HS-5 (cell line): ENCODE measurements around the gene SREBF2.
A peak's percentile ranks its signal among the peaks of the same experiment; 100 is the strongest.

ENCODE experiments used
- DNase-seq: peaks from one replicate; pipeline ENCODE4 v3.0.0-alpha.2; 2012; ENCODE audit warnings: low read depth

Gene SREBF2

DNA sequence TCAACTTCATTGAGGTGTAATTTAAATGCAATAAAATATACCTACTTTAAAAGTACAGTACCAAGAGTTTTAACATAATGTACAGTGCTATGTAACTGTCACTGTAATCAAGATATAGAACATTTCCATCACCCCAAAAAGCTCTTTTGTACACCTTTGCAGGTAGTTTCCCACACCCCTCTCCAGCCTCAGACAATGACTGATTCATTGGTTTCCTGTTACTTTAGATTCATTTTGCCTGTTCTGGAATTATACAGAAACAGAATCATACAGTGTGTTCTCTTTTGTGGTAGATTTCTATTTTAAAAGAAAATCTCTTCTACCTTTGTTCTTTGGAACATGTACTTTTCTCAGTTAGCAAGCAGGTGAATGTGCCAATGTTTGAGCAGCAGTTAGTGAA lies 43.8 kb downstream of the SREBF2 start:
- no peak for DNase-seq

DNA sequence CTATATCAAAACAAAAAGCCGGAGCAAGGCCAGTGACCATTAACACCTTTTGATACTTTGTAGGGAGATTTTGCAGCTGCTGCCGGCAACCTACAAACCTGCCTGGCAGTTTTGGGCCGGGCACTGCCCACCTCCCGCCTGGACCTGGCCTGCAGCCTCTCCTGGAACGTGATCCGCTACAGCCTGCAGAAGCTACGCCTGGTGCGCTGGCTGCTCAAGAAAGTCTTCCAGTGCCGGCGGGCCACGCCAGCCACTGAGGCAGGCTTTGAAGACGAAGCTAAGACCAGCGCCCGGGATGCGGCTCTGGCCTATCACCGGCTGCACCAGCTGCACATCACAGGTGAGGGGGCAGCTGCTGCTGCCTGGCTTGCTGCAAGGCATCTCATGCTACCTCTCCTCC lies 47.7 kb downstream of the SREBF2 start:
- no peak for DNase-seq

DNA sequence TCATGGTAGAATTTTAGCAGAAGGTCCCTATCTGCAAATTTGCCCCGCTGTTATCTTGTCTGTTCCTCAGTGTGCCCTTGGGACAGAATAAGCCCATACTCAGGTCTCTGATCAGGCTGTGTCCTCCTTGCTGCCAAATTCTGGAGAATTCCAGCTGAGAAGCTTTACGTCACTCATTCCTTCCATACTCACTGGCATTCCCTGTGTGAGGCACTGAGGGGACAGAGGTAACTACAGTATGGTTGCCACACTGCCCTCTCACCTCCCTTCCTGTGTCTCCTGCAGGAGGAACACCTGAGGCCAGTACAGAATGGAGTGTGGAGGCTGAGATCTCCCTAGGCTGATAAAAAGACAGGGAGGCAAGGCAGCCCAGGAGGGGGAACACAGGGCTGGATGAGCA lies 50.5 kb downstream of the SREBF2 start:
- DNase-seq = no peak

DNA sequence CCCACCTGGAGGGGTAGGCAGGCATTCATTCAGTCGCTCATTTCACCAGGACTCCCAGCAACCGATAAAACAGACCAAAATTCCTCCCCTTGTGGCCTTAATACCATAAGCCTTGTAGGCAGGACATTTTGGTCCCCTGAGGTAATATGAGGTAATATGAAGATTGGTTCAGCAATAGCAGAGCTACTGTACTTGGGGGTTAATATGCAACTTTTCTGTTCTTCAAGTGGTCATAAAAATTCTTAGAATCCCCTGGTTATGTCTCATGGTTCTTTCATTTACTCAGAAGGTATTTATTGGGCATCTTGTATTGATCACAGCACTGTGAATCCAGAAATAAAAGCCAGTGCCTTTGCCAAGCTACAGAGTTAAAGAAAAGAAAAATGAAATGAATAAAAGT lies 52.2 kb downstream of the SREBF2 start:
- DNase-seq = no peak

DNA sequence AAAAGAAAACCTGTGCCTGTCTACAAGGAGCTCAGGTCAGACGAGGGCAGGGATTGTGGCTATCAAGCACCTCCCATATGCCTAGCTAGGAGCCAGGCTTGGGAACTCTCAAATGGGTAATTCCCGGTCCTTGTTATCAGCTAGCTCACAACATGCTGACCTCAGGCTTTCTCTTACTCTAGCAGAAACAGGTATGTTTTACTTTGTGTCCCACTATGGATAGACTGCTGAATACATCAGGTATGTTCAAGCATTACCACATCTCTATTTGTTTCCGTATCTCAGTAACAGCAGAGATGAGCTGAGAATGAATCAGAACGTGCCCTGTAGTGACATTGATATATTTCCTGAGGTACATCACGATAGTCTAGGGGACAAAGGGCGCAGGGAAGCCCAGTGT lies 52.6 kb downstream of the SREBF2 start:
- DNase-seq = no peak

DNA sequence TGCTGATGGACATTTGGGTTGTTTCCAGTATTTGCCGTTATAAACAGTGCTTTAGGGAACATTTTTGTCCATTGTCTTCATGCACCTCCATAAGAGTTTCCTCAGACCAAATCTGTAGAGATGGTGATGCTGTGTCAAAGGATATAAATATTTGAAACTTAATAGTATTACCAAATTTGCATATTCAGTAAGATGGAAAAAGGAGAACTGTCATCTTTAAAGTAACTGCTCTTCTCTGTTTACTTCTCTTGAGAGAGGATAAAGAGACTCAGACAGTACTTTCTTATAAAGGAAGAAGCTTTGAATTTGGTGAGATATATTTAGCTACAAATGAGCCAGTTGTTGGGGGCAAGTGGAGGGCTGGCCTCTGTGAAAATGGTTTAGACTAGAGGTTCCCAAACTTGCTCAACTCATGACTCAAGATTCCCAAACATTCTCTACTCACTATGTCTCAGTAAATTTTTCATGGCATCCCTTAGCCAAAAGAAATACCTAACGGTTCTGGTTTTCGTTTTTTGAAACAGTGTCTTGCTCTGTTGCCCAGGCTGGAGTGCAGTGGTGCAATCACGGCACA lies 55.8 kb downstream of the SREBF2 start:
- DNase-seq = no peak

DNA sequence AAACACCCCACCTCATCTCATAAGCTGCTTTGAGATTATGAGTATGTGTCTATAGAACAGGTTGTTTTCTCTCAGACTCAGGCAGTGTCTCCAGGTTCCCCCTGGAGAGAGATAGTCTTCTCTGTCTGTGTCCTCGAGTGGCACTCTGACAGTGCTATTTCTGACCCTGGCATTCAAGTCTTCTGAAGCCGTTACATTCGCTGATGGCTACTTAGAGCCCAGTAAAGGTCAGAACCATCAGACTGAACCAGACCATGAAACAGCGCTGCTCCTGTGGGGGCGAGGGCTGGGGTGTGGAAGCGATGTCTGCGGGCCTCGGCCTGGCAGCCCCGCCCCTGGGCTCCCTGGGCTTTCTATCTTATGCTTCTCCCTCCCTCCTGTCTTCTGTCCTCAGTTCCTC lies 58.5 kb downstream of the SREBF2 start:
- no peak for DNase-seq

DNA sequence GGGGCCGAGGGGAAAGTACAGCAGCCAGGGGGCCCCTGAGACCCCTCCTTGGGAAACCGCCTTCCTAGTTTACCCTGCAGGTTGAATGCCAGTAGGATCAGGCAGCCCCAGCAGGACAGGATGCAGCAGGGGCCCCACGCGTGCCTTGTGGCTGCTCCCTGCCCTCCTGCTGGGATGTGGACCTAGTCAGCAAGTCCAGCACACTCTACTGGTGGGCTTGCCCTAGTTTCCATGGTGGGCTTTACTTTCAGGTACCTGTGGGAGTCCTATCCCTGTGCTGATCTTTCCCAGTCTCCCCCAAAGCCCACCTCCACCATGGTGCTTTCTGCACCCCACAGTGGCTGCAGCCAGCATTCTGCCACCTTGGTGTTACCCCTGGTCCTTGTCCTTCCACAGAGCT lies 59.8 kb downstream of the SREBF2 start:
- DNase-seq = no peak

DNA sequence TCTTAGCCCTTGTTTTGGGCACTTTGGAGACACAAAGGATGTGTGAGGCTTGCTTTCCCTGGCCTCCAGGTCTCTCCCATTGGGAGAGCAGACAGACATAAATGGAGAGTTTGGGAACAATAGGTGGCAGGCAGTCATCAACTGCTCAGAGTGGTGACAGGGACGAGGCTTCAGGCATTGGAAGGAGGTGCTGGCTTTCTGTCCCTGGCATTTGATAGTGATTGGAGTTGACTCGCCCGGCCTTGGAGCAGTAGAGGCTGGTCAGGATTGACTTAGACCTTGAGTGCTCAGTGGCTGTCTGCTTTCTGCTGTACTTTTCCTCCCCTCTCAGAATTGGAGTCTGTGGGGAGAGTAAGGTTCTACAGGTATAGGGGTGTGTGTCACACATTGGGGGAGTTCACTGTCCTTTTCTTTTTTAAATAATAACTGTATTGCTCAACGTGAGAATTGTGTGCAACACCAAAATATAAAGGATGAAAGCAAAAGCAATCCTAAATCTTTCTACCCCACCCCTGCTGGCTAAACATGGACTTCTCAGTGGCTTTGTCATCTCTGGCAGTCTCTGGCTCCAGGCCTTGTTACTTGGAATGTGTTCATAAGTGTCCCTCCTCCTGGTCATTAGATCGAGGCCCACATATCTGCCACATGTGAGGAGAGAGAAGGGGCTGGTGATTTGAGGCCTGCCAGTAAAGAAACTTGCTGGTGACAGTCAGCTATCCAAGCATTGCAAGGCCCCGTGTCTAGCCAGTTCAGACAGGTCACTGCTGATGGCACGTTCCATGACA lies 60.9 kb downstream of the SREBF2 start:
- DNase-seq = no peak

DNA sequence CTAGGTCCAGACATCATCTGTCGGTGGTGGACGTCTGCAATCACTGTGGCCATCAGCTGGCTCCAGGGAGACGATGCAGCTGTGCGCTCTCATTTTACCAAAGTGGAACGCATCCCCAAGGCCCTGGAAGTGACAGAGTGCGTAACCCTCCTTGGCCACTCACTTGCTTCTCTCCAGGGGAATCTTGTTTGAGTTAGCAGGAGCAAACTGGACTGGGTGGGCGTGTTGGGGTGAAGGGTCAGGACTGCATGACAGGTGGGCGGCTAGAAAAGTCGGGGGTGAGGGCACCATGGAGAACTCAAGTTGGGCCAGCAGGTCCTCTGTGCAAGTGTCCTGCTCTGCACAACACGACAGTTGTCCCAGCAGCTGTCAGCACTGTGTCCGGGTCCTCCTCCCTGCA lies 65.7 kb downstream of the SREBF2 start:
- DNase-seq = no peak

DNA sequence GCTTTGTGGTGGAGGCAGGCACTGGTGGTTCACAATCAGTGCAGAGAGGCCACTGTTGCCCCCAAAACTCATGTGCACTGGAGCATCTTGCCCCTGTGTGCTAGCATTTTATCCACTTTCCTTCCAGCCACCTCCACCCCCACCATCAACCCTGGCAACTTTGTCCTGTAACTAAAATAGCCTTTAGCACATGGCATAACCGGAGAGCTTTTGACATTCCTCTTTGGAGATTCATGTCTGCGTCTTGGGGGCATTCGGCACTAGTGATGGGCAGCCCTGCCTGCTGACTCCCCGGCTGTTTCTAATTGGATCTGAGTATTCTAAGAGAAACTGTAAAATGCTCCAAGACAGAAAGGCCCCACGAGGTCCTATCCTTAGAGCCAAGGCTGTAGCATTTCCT lies 66.2 kb downstream of the SREBF2 start:
- no peak for DNase-seq

DNA sequence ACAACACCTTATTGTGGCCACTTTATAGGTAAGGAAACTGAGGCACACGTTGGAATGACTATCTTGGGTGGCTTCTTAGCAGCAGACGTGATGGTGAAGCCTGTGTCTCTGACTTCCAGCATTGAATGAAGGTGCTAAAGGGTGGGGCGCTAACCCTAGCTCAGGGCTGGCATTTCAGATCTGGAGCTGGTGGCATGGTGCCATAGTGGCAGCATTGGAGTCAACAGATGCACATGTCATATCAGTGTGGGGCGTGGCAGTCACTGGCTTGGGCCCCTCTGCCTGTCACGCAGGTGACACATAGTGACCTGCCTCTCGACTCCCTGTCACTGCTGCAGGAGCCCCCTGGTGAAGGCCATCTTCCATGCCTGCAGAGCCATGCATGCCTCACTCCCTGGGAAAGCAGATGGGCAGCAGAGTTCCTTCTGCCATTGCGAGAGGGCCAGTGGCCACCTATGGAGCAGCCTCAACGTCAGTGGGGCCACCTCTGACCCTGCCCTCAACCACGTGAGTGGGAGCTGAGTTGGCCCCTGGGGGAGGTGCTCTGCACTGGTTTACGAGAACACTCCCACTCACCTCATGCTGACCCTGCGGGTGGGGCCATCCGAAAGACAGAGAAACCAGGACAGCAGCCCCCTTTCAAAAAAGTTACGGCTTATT lies 67.2 kb downstream of the SREBF2 start:
- DNase-seq = no peak

DNA sequence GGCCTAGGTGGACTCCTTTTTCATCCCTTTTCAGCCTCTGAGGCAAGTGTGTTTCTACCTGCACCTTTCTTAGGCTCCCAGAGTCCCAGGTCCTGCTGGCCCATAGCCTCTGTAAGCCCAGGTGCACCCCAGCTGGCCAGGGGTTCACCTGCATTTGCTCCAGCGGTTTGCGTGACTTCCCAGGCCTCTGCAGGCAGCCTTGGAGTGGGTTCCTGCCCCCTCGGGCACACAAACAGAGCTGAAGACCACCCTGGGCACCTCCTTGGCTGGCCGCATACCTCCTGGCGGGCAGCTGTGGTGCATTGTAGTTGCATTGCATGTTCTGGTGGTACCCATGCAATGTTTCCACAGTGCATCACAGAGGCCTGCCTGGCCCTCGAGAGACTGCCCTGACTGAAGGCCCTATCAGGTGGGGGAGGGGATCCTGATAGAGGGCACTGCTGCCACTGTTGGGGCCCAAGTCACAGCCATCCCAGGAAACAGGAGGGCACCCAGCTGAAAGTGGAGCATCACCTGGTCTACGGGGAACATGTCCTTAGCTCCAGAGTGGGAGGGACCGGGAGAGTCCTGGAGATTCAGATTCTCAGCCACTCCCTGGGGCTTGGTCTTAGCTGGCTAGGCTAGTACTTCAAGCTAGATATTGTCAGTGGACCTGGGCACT lies 67.9 kb downstream of the SREBF2 start:
- no peak for DNase-seq

DNA sequence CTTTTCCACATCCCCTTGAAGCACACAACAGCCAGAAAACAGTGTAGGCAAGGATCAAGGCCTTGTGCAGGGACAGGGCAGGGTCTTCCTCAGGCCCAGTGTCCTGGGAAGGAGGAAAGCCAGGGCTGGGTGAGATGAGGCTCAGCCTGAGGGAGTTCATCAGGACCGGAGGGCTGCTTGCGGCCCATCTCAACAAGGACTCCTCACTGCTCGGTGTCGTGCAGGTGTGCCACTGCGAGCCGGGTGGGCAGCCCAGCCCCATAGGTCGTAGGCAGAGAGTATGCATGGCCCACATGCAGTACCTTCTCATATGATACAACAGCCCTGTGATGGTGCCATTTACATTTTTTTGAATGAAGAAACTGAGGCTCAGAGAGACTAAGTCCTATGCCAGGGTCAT lies 69.1 kb downstream of the SREBF2 start:
- no peak for DNase-seq

DNA sequence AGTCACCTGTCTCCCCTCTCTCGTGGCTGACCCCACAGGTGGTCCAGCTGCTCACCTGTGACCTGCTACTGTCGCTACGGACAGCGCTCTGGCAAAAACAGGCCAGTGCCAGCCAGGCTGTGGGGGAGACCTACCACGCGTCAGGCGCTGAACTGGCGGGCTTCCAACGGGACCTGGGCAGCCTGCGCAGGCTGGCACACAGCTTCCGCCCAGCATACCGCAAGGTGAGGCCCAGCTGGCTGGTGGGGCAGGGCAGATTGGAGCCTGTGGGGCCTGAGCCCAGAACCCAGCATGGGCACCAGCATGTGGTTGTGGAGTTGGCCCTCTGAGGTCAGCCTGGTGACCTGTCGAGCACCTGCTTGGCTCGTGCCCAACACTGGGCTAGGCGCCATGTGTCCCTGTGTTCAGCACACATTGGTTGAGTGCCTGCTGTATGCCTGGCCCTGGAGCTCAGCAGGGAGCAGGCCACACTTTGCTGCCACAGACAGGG lies 70.1 kb downstream of the SREBF2 start:
- no peak for DNase-seq

DNA sequence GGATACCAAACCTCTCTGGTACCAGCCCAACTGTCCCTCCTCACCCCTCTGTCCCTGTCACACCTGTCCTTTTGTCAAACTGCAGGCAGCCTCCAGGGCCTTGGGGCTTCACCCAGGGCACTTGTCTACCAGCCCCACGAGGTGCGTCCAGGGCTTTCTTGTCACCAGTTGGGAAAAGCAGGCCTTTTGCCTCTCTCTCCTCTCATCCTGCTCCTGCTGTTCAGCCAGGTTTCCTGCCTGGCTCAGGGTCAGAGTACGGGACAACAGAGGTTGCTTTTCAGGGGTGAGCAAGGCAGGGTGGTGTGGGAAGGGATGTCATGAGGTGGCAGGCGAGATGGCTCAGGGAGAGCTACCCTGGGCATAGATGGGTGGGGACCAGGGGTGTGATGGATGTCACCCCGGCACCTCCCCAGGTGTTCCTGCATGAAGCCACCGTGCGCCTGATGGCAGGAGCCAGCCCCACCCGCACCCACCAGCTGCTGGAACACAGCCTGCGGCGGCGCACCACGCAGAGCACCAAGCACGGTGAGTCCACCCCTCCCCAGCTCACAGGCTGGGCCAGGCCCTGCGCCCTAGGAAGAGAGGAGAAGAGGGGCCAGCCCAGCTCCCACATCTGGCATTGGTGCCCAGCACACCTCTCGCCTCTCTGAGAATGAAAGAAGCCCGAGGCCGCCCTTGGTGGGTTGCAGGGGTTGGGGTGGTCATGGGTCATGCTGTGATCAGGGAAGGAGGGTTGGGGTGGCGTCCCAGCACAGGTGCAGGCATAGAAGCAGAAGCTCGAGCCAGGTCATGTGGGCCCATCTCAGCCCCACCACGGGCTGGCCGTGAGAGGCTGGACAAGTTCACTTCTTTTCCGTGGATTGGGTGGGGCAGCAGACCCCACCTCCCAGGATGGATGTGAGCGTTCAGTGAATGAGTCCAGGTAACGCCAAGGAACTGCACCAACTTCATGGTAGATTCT lies 71.8 kb downstream of the SREBF2 start:
- no peak for DNase-seq

DNA sequence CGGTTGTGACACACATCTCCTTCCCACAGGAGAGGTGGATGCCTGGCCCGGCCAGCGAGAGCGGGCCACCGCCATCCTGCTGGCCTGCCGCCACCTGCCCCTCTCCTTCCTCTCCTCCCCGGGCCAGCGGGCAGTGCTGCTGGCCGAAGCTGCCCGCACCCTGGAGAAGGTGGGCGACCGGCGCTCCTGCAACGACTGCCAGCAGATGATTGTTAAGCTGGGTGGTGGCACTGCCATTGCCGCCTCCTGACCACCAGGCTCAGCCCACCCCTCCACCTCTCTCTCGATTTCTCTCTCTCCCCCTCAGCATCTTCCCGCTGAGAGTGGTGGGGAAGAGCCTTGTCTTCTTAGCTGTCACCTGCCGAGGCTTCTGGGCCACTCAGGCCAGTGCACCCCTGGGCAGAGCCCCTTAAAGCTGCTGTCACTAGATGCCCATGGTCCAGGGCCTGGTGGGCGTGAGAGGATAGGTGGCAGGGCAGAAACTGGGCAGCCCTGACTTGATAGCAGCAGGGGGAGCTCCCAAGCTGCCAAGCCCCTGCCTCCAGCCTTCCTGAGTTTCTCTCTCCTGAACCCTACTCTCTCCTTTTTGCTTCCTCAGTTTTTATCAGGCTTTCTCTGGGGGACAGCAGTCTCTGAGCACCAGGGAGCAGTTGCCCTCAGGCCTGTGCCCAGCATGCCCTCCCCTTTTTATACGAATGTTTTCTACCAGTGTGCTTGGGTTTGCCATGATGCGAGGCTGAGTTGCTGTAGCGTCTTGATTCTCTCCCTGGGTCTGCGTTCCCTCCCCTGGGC lies 72.7 kb downstream of the SREBF2 start:
- no peak for DNase-seq

DNA sequence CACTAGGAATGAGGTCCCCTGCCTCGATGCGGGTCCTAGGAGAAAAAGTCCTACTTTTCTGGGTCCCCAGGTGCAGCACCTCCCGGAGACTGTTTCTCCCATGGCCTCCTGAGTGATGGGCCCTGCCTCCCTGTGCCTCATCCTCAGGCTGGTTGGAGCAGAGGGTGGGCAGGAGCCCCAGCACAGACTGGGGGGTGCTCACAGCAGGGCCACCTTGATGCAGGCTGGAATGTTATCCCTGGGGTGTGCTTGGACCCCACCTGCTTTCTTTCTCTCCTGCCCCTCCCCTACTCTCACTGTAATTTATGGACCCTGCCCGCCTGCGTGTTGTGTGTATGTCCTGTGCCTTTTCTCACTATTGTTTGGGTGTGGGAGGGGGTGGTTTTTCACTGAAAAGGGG lies 73.9 kb downstream of the SREBF2 start:
- no peak for DNase-seq

DNA sequence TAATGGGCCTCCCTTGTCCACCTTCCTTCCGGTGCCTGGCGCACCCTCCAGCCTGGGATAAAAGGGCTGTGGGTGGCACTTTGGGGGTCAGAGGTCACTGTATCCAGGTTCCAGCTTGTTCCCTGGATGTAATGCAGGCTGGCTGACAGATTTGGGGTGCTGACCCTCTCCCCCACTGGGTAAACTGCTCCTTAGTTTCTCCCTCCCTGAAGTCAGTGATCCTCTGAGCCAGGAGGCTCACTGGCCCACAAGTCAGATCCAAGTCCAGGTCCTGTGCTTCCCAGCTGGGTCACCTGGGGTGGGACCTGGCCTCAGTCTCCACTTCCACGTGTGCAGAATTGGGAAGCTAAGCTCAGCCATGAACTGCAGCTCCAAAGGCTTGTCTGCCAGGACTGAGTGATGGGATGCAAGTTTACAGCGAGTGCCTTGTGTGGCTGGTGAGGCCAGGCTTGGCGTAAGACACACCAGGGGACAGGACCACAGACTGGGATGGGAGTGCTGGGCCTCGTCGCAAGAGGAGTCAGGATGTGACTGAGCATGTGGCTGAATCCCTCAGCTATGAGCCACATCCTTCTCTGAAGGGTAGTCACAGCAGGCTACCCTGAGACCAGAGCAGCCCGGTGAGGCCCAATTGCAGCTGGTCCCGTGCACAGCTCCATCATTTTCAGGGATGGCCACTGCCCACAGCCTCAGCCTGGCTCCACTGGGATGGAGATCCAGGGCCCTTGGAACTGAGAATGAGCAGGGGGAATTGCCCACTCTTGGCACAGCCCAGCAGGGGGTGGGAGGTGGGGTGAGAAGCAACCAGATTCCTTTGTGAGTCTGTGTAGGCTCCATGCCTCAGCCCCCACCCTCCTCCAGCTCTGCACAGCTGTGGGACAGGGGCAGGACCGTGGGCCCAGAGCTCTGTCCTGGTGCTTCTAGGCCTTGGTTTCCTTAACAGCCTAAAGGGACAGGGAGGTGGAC lies 74.8 kb downstream of the SREBF2 start:
- peak; percentile 19 for DNase-seq
